H1 (cell line): ENCODE results near the gene TLE5. TPM values are rescaled to one million over a fixed set of nuclear protein-coding genes. Genes with fewer than 3 reads are reported as not detected.
A peak's percentile ranks its signal among the peaks of the same experiment; 100 is the strongest.

ENCODE experiments used
- CTCF ChIA-PET: fragments of 300-600 bp; sonication (Branson Sonifier 250); formaldehyde crosslinking; loops from one replicate; lab custom pipeline; 2021; ENCODE audit not compliant: partially characterized antibody; lab: Charles Lee
- POLR2A ChIA-PET: fragments of 300-600 bp; sonication (Branson Sonifier 250); formaldehyde crosslinking; loops from one replicate; lab custom pipeline; 2021; ENCODE audit warnings: inconsistent platforms; ENCODE audit not compliant: partially characterized antibody; lab: Charles Lee
- DNase-seq, 2 experiments: peaks; one replicate each; pipeline versions ENCODE4 v3.0.0 to v3.0.0-alpha.2; 2010 to 2022; ENCODE audit warnings: low spot score in 2 of 2, low read depth in 1 of 2, mixed read lengths in 1 of 2
- FAIRE-seq: peaks from 2 replicates; lab custom pipeline; 2011; peaks lifted over from hg19 to GRCh38; lab: Jason Lieb, UNC
- H2AFZ ChIP-seq: 2 replicates; pipeline ENCODE4 v1.8.1; 2012; ENCODE audit warnings: low read length, inconsistent platforms
- H2AK5ac ChIP-seq: 2 replicates; pipeline ENCODE4 v1.6.1; 2013; ENCODE audit warnings: low read depth, low read length
- H2BK120ac ChIP-seq: replicated peaks from 2 replicates; pipeline ENCODE3; 2013; ENCODE audit warnings: low read depth, low read length, inconsistent platforms
- H2BK12ac ChIP-seq: 2 replicates; pipeline ENCODE4 v1.6.1; 2013; ENCODE audit warnings: low read depth, low read length
- H2BK15ac ChIP-seq: 2 replicates; pipeline ENCODE4 v1.6.1; 2013; ENCODE audit warnings: low read length
- H2BK20ac ChIP-seq: 2 replicates; pipeline ENCODE4 v1.6.1; 2013; ENCODE audit warnings: low read length
- H2BK5ac ChIP-seq: 2 replicates; pipeline ENCODE4 v1.6.1; 2013; ENCODE audit warnings: low read depth, low read length
- H3K14ac ChIP-seq: 2 replicates; pipeline ENCODE4 v1.6.1; 2013; ENCODE audit warnings: inconsistent platforms; ENCODE audit not compliant: insufficient read length
- H3K18ac ChIP-seq: 2 replicates; pipeline ENCODE4 v1.6.1; 2013; ENCODE audit warnings: low read length; ENCODE audit errors: extremely low read depth
- H3K23ac ChIP-seq: 2 replicates; pipeline ENCODE4 v1.6.1; 2013; ENCODE audit warnings: inconsistent platforms; ENCODE audit not compliant: insufficient read length
- H3K23me2 ChIP-seq: 2 replicates; pipeline ENCODE4 v1.6.1; 2013; ENCODE audit warnings: low read depth, low read length
- H3K27ac ChIP-seq: 2 replicates; pipeline ENCODE4 v1.6.1; 2011; ENCODE audit warnings: low read depth, low read length, inconsistent platforms
- H3K27me3 ChIP-seq, 4 experiments: replicated peaks in 1 of 4; 1 replicate in 1 of 4; 2 replicates in 3 of 4; pipeline versions ENCODE4 v1.6.1 to v1.8.1; 2011 to 2013; ENCODE audit warnings: low read length in 3 of 4, mild to moderate bottlenecking in 3 of 4, inconsistent platforms in 2 of 4, mixed read lengths in 2 of 4, moderate library complexity in 1 of 4; ENCODE audit not compliant: control insufficient read depth in 3 of 4, insufficient read depth in 3 of 4; ENCODE audit errors: extremely low read depth in 1 of 4
- H3K36me3 ChIP-seq, 4 experiments: 2 replicates each; pipeline versions ENCODE4 v1.6.1 to v1.8.1; 2011 to 2013; ENCODE audit warnings: mild to moderate bottlenecking in 4 of 4, low read length in 3 of 4, moderate library complexity in 2 of 4, control low read depth in 1 of 4, inconsistent platforms in 1 of 4; ENCODE audit not compliant: insufficient read depth in 4 of 4, control insufficient read depth in 2 of 4
- H3K4ac ChIP-seq: replicated peaks from 2 replicates; pipeline ENCODE3; 2013; ENCODE audit warnings: low read length, low read depth, mixed read lengths, inconsistent platforms; ENCODE audit not compliant: insufficient read length
- H3K4me1 ChIP-seq, 4 experiments: replicated peaks in 1 of 4; 1 replicate in 1 of 4; 2 replicates in 3 of 4; pipeline versions ENCODE4 v1.6.1 to v1.8.1; 2011 to 2013; ENCODE audit warnings: low read length in 3 of 4, inconsistent platforms in 2 of 4, mixed read lengths in 1 of 4; ENCODE audit not compliant: insufficient read depth in 4 of 4, control insufficient read depth in 3 of 4
- H3K4me2 ChIP-seq, 2 experiments: 2 replicates each; pipeline versions ENCODE4 v1.6.1 to v1.8.1; 2011 to 2013; ENCODE audit warnings: low read depth in 2 of 2, low read length in 2 of 2, control low read depth in 1 of 2, inconsistent platforms in 1 of 2, mild to moderate bottlenecking in 1 of 2; ENCODE audit not compliant: insufficient read depth in 1 of 2
- H3K4me3 ChIP-seq, 4 experiments: fragments of 200-600, 300-600 bp in 1 of 4; sonication (generic), shearing (Covaris generic), sonication (Bioruptor Twin) in 1 of 4; 2 replicates each; pipeline versions ENCODE4 v1.5.1 to v1.8.1; 2011 to 2016; ENCODE audit warnings: low read length in 4 of 4, low read depth in 3 of 4, control low read depth in 2 of 4, inconsistent platforms in 2 of 4, mild to moderate bottlenecking in 2 of 4, mixed read lengths in 1 of 4, moderate library complexity in 1 of 4; ENCODE audit not compliant: insufficient read depth in 2 of 4; ENCODE audit errors: extremely low read depth in 1 of 4
- H3K56ac ChIP-seq: replicated peaks from 2 replicates; pipeline ENCODE3; 2013; ENCODE audit warnings: low read depth, mild to moderate bottlenecking, mixed read lengths, low read length, inconsistent platforms; ENCODE audit not compliant: insufficient read length
- H3K79me1 ChIP-seq: 2 replicates; pipeline ENCODE4 v1.6.1; 2013; ENCODE audit warnings: low read depth, low read length, control low read depth
- H3K79me2 ChIP-seq, 2 experiments: 2 replicates each; pipeline versions ENCODE4 v1.6.1 to v1.8.1; 2012 to 2013; ENCODE audit warnings: low read length in 2 of 2, mild to moderate bottlenecking in 2 of 2, inconsistent platforms in 1 of 2; ENCODE audit not compliant: insufficient read depth in 2 of 2, control insufficient read depth in 1 of 2
- H3K9ac ChIP-seq, 4 experiments: replicated peaks in 1 of 4; 1 replicate in 1 of 4; 2 replicates in 3 of 4; pipeline versions ENCODE4 v1.6.1 to v1.8.1; 2011 to 2013; ENCODE audit warnings: low read depth in 3 of 4, low read length in 3 of 4, control low read depth in 2 of 4, mild to moderate bottlenecking in 2 of 4, moderate library complexity in 2 of 4, inconsistent platforms in 1 of 4; ENCODE audit errors: extremely low read depth in 1 of 4
- H3K9me3 ChIP-seq, 2 experiments: 2 replicates each; pipeline versions ENCODE4 v1.6.1 to v1.8.1; 2012 to 2013; ENCODE audit warnings: mild to moderate bottlenecking in 2 of 2, moderate library complexity in 2 of 2, control low read depth in 1 of 2, inconsistent platforms in 1 of 2, low read depth in 1 of 2, low read length in 1 of 2, mixed read lengths in 1 of 2; ENCODE audit not compliant: insufficient read depth in 2 of 2
- H4K20me1 ChIP-seq, 2 experiments: replicated peaks in 1 of 2; 2 replicates each; pipeline versions ENCODE3 to v1.8.1; 2011 to 2013; ENCODE audit warnings: inconsistent platforms in 2 of 2, low read length in 2 of 2, mild to moderate bottlenecking in 1 of 2; ENCODE audit not compliant: insufficient read depth in 2 of 2, control insufficient read depth in 1 of 2
- H4K5ac ChIP-seq: 2 replicates; pipeline ENCODE4 v1.6.1; 2013; ENCODE audit warnings: low read length, low read depth, mixed read lengths, inconsistent platforms; ENCODE audit not compliant: insufficient read length
- H4K8ac ChIP-seq: 2 replicates; pipeline ENCODE4 v1.8.0; 2013; ENCODE audit warnings: mild to moderate bottlenecking, moderate library complexity, low read length, inconsistent platforms; ENCODE audit not compliant: insufficient read depth; ENCODE audit errors: extremely low read depth
- H4K91ac ChIP-seq: replicated peaks from 2 replicates; pipeline ENCODE3; 2013; ENCODE audit warnings: low read length, mixed read lengths, inconsistent platforms; ENCODE audit not compliant: insufficient read length
- CBX5 ChIP-seq: fragments of 300-800, 300-1000 bp; sonication (generic); IDR thresholded peaks from 2 replicates; pipeline ENCODE4 v1.7.1; 2016; ENCODE audit warnings: antibody characterized with exemption, low read length, low read depth
- EP300 ChIP-seq, 2 experiments: IDR thresholded peaks; 1 replicate in 1 of 2; 2 replicates in 1 of 2; pipeline ENCODE4 v1.6.1; 2011 to 2012; ENCODE audit warnings: low read depth in 2 of 2, low read length in 2 of 2, mild to moderate bottlenecking in 2 of 2, borderline replicate concordance in 1 of 2, inconsistent platforms in 1 of 2, moderate library complexity in 1 of 2
- HDAC2 ChIP-seq, 2 experiments: fragments of 300-600 bp in 1 of 2; sonication (generic) in 1 of 2; IDR thresholded peaks; 2 replicates each; pipeline ENCODE4 v1.6.1; 2011 to 2012; ENCODE audit warnings: low read depth in 2 of 2, low read length in 2 of 2, mild to moderate bottlenecking in 2 of 2, moderate library complexity in 2 of 2, borderline replicate concordance in 1 of 2, inconsistent platforms in 1 of 2
- KDM1A ChIP-seq: fragments of 200-600, 300-600 bp; sonication (generic); IDR thresholded peaks from 2 replicates; pipeline ENCODE4 v1.7.1; 2016; ENCODE audit warnings: mild to moderate bottlenecking, low read length, borderline replicate concordance
- PHF8 ChIP-seq: fragments of 200-600 bp; sonication (generic); conservative IDR thresholded peaks from 2 replicates; pipeline ENCODE4 v1.7.1; 2012; ENCODE audit warnings: low read depth, mild to moderate bottlenecking, inconsistent platforms, low read length, moderate library complexity
- POU5F1 ChIP-seq: IDR thresholded peaks from 2 replicates; pipeline ENCODE4 v1.6.1; 2011; ENCODE audit warnings: low read depth, mild to moderate bottlenecking, low read length, moderate library complexity
- SP4 ChIP-seq: IDR thresholded peaks from 2 replicates; pipeline ENCODE4 v1.6.1; 2012; ENCODE audit warnings: low read length, inconsistent platforms
- WGBS, 2 experiments: shearing (Covaris generic) in 1 of 2; methylation state at CpG; one replicate each; pipeline versions ENCODE4 v1.1.6 to v1.1.7; 2013 to 2015; ENCODE audit warnings: low lambda C conversion rate in 2 of 2, mixed read lengths in 2 of 2, inconsistent platforms in 1 of 2, low coverage in 1 of 2, missing lambda C conversion rate in 1 of 2; ENCODE audit not compliant: insufficient replicate concordance in 2 of 2, insufficient coverage in 1 of 2, insufficient read length in 1 of 2; ENCODE audit errors: extremely low coverage in 1 of 2, missing lambda C conversion rate in 1 of 2; 5-methylcytosine and 5-hydroxymethylcytosine counted together
- polyA plus RNA-seq, 7 experiments: library from polyadenylated mRNA; depleted of rRNA in 3 of 7; stranded (reverse) in 5 of 7; unstranded in 2 of 7; fragments of >200 nt in 5 of 7; fragments of 200-250 nt in 2 of 7; gene quantifications; 1 replicate in 5 of 7; 2 replicates in 1 of 7; 4 replicates in 1 of 7; pipeline versions ENCODE4 v1.2.1 to v1.2.3, GENCODE V29; 2011 to 2013; ENCODE audit warnings: missing spikeins in 2 of 7, mixed read lengths in 2 of 7
- total RNA-seq: library from RNA; stranded (reverse); fragmentation: NEBNext Ultra II Directional; extraction: Animal tissue kit (Norgen Biotek cat#: 25700); gene quantifications from 2 replicates; pipeline ENCODE4 v1.2.1, GENCODE V29; 2021

TLE5 gene
- total and polyA plus RNA-seq, 2 of the 8 experiments (the other 6 are each of a cell fraction or from before 2014, with no cell fraction given) = 187 to 285 TPM

DNA sequence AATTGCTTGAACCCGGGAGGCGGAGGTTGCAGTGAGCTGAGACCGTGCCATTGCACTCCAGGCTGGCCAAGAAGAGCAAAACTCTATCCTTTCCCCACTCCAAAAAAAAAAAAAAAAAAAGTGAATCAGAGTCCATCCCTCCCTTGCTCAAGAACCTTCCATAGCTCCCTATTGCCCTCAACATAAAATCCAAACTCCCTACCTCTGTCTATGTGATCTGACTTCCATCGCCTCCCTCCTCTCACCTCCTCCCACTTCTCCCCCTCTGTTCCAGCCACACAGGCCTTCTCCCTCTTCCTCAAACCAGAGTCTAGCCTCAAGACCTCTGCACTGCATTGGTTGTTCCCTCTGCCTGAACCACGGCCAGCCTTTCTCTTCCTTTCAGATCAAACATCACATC is 23.2 kb downstream of the TLE5 start:
- Histone ChIP-seq H3K79me1 (no peaks in the 10 kb centered on the region), H4K91ac (no peak overlapping the region), H2BK15ac (no peak overlapping the region), H3K9ac (peak overlapping the region in 1 of 4 experiments; percentile 10; a peak in 3 of 7 replicates), H3K23me2 (peaks cover 22% of the 10 kb centered on the region), H4K5ac (no peak overlapping the region), H3K14ac (no peak overlapping the region), H3K27me3 (peaks cover 0 to 13% (median 8%) of the 10 kb centered on the region in 4 experiments; a peak in 4 of 7 replicates), H4K20me1 (peaks cover 0 to 2% of the 10 kb centered on the region in 2 experiments), H3K4me3 (no peak overlapping the region), H3K9me3 (no peaks in the 10 kb centered on the region), H3K4me2 (no peak overlapping the region), H2BK120ac (no peak overlapping the region), H2AK5ac (peak overlapping the region; percentile 82; the same call in 1 of the 2 replicates), H2BK12ac (peak overlapping the region; percentile 71; the same call in 1 of the 2 replicates), H2AFZ (no peak overlapping the region), H3K79me2 (no peaks in the 10 kb centered on the region), H3K4ac (no peak overlapping the region), H3K36me3 (no peaks in the 10 kb centered on the region), H2BK20ac (no peak overlapping the region; the same call in 1 of the 2 replicates), H3K4me1 (peaks cover 0 to 22% (median 15%) of the 10 kb centered on the region in 4 experiments; a peak in 6 of 7 replicates), H3K27ac (no peak overlapping the region), H4K8ac (no peak overlapping the region), H3K23ac (no peak overlapping the region), H2BK5ac (no peak overlapping the region; the same call in 1 of the 2 replicates), H3K56ac (no peak overlapping the region), H3K18ac (no peak overlapping the region)
- WGBS, 2 experiments = 90% methylated on average over 5 of the region's 5 CpGs; no CpG with 5 or more reads in 1 of the 2 experiments
- TF ChIP-seq SP4 = no peak
- peak in 1 of 2 experiments; percentile 48; a peak in 1 of 4 replicates for TF ChIP-seq HDAC2 (IDR thresholded peaks at IDR 0.05; ENCODE audit: borderline replicate concordance in 1 of 2, low read depth in 2 of 2, low read length in 2 of 2)
- no peak for TF ChIP-seq EP300 (IDR thresholded peaks at IDR 0.05; ENCODE audit: borderline replicate concordance in 1 of 2, low read depth in 2 of 2, low read length in 2 of 2)
- TF ChIP-seq CBX5 = no peak
- peak; percentile 97 for TF ChIP-seq KDM1A
- TF ChIP-seq POU5F1 = no peak
- TF ChIP-seq PHF8 = no peak
- DNase-seq = no peak
- ChIA-PET POLR2A (interaction anchor here (0.6 to 4.0 kb wide), 5 partner anchors 15 to 70 kb away, joined by 3 to 25 read pairs (median 3); partner anchors contain the start of gene TLE6), CTCF (interaction anchor here (0.6 to 6.3 kb wide), 15 partner anchors 8 to 575 kb away, joined by 3 to 36 read pairs (median 7); no protein-coding TSS in a partner anchor)
- no peak for FAIRE-seq
